CD4-positive, alpha-beta T cell treated with Interleukin-2 at 100 ng/mL for 4 hours (primary cell): ENCODE measurements around the gene ARSG.
"Not testable (repeated sequence)": the region's sequence is repeated elsewhere in the genome, so short reads cannot be mapped to it uniquely, and the experiment has no call there.

Source experiments
- DNase-seq: peaks from one replicate; pipeline ENCODE4 v3.0.0-alpha.2; 2020; ENCODE audit warnings: low spot score

ARSG gene

DNA sequence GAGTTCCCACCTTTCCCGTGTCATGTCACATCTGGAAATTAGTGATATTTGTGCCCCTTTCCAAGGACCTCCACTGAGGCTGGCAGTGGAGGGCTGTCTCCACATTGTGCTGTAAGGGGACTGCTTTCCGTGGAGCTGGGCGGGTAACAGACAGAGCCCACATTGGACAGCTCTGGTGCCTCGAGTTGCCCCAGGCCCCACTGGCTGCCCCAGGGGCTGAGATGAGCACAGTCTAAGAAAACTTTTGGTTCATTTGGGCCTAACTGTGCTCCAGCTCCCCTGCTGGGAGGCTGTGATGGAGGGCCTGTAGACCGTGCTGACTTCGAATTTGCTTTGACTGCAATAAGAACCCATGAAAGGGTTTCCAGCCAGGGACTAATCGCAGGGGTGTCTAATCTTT, 38.0 kb downstream of the ARSG start:
- no peak for DNase-seq

DNA sequence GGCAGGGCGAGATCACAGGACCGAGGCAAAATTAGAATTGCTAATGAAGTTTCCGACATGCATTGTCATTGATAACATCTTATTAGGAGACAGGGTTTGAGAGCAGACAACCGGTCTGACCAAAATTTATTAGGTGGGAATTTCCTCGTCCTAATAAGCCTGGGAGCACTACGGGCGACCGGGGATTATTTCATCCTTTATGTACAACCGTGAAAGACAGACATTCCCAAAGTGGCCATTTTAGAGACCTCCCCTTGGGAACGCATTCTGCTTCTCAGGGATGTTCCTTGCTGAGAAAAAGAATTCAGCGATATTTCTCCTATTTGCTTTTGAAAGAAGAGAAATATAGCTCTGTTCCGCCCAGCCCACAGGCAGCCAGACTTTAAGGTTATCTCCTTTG, 40.6 kb downstream of the ARSG start:
- DNase-seq = not testable (repeated sequence)

DNA sequence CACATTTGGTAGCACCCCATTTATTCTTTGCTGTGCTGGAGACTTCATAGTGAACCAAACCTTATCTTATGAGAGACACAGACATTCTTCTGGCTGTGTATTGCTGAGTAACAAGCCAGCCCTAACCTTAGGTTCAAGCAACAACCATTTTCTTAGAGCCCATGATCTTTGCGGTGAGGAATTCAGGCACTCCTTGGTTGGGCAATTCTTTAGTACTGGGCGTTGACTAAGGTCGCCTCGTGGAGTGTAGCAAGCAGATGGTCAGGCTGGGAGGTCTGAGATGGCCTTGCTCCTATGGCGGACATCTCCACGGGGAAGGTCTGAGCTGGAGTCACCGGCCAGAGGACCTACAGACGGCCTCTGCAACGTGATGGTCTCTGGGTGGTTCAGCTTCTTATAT, 43.1 kb downstream of the ARSG start:
- DNase-seq = no peak

DNA sequence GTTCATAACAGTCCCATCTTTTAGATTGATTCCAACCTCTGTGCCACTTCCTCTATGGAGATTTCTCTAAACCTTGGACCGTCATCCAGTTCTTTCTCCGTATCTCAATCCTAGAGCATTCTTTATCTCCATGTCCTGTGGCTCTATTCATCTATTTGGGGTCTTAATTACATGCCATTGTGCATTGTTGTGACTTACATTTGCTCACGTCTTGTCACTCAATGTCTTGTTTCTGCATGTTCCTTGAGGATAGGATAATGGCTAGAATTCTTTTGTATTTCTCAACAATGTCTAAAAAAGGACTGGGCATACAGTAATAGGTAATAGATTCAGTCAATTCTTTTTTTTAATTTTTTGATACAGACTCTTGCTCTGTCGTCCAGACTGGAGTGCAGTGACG, 50.2 kb downstream of the ARSG start:
- no peak for DNase-seq

DNA sequence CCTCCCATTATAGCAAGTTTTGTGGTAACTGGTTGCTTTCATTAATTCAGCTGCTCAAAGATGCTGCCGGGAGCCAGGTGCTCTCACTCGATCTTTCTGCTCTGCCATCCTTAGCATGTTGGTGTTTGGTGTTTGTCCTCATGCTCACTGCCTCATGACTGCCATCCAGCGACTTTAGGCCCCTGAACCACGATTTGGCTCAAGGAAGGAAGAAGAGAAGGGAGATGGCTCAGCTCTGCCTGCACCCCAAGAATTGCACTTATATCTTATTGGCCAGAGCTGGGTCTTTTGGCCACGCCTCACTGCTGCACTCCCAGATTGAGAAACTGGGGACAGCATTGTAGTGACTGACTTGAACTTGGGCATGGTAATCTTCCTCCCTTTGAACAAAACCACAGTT, 52.7 kb downstream of the ARSG start:
- no peak for DNase-seq

DNA sequence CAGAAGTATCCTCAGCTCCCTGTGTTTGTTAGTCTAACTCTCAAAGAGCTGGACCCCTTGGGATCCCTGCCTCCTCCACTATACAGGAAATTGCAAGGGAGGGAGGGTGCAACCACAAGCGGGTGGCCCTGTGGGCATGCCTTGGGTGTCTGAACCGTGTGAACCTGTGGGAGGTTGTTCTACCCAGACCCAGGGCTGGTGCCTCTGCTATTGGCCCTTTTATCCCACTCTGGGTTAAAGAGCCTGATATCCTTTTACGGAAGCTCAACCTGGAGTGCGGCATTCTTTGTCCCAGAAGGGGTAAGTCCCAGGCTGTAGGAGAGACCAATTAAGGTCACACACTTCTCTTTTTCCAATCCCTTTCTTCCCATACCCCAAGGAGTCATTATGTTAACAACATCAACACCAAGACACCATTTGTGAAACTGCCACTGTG, 53.4 kb downstream of the ARSG start:
- DNase-seq = peak; percentile 42

DNA sequence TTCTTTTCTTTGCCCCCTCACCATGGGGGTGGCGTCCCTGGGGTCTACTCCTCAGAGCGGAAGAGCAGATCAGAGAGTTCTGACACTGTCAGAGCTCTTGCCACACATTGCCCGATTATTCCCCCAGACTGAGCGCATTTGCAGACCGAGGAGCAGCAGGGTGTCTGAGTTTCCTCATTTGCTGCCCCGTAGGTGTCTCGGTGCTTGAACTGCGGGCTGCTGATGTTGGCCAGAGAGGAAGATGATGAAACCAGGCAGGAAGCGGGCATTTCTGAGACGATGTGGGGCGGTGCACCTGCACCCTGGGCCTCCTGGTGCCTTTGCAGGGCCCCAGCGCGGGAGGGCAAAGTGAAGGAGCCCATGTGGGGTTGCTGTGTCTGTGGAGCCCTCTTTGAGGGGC, 55.2 kb downstream of the ARSG start:
- DNase-seq = peak; percentile 60

DNA sequence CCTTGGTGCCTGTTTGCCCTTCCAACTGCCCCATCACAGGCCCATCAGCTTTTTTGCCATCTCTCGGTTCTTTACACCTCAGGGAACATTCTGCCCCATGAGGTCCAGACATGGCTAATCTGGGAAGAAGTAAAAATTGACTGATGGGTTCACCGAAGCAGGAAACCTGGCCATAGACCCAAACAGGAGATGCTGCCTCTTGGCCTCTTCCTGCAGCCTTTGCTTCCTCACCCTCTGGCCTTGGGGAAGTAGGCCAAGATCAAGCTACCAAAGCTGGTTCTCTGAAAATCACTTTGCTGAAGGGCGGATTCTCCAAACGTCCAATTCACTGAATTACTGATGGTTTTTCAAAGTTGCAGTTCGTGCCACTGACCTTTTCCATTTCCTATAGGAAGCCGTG, 56.1 kb downstream of the ARSG start:
- DNase-seq = no peak

DNA sequence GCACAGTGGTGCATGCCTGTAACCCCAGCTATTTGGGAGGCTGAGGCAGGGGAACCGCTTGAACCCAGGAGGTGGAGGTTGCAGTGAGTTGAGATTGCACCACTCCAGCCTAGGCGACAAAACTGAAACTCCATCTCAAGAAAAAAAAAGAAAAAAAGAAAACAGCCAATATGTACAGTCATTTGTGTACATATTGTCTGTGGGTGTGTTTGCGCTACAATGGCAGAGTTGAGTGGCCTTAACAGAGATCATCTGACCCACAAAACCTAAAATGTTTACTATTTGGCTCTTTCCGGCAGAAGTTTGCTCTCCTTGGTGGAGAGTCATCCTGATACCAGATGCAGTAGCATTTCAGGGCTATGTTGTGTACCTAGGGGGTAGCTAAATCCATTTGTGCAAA, 57.9 kb downstream of the ARSG start:
- no peak for DNase-seq

DNA sequence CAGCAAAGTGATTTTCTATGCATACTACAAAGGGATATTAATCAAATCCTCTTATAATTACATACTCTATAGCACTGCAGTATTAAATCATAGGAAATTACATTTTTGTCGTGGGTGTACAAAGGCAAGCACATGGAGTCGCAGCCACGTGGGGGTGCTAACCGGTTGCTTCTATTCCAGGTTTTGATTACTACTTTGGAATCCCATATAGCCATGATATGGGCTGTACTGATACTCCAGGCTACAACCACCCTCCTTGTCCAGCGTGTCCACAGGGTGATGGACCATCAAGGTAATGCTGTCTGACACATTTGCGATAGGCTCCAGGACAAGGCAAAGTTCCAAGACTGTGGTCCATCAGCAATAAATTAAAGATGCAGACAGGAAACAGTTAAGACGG, 60.1 kb downstream of the ARSG start:
- no peak for DNase-seq

DNA sequence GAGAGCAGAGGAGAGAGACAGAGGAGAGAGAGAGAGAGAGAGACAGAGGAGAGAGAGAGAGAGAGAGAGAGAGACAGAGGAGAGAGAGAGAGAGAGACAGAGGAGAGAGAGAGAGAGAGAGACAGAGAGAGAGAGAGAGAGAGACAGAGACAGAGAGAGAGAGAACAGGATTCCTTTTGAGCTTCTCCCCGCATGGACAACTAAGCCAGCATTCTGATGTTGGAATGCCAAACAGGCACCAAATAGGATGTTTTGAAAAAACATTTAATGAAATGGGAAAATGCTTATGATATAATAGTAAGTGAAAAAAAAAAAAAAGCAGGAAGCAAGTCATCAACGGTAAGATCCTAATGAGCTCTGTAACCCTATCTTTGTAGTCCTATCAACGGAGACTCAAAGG, 60.7 kb downstream of the ARSG start:
- no peak for DNase-seq

DNA sequence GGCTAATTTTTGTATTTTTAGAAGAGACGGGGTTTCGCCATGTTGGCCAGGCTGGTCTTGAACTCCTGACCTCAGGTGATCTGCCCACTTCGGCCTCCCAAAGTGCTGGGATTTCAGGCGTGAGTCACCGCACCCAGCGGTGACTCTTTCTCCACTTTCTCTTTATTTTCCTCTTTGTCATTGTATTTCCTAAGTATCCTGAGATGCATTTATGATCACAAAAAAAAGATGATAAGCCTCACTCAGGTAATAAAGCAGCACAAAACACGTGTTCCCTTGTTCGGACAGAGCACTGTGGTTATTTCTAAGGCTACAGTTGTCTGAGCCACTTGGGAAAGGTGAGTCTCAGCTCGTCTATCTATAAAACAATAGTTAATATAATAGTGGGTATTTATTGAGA, 61.4 kb downstream of the ARSG start:
- DNase-seq = not testable (repeated sequence)

DNA sequence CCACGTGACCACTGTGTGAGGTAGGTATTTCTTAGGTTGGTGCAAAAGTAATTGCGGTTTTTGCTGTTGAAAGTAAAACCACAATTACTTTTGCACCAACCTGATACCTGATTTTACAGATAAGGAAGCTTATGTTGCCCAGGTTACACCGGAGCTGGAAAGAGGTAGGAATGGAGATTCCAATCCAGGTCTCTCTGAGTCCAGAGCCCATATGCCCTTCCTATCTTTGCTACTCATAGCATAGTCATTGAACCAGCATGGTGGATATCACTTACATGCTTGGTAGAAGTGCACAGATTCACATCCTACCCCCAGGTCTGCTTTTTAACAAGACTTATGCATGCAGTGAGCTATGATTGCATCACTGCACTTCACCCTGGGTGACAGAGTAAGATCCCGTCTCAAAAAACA, 61.8 kb downstream of the ARSG start:
- peak; percentile 41 for DNase-seq

DNA sequence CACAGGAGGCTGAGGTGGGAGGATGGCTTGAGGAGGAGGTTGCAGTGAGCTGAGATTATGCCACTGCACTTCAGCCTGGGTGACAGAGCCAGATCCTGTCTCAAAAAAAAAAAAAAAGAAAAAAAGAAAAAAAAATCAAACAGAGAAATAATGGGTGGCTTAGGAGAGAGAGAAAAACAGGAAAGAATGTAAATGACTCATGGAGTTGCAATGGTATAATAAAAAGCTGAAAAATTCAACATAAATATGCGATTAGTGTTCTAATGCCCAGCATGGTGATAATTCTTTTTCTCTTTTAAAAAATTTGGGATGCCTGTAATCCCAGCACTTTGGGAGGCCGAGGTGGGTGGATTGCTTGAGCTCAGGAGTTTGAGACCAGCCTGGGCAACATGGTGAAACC, 63.0 kb downstream of the ARSG start:
- not testable (repeated sequence) for DNase-seq

DNA sequence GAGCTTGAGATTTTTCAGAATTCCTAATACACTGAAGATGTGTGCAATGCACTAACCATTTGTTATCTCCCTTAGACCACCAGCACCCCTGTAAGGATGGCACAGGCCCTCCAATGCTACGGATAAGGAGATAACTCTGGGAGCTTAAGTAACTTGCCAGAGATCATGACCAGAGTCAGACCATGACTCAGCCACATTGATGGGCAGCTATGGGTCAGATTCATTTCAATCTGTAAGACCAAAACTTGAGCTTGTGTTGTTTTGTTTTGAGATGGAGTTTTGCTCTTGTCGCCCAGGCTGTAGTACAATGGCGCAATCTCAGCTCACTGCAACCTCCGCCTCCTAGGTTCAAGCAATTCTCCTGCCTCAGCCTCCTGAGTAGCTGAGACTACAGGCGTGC, 63.8 kb downstream of the ARSG start:
- not testable (repeated sequence) for DNase-seq

DNA sequence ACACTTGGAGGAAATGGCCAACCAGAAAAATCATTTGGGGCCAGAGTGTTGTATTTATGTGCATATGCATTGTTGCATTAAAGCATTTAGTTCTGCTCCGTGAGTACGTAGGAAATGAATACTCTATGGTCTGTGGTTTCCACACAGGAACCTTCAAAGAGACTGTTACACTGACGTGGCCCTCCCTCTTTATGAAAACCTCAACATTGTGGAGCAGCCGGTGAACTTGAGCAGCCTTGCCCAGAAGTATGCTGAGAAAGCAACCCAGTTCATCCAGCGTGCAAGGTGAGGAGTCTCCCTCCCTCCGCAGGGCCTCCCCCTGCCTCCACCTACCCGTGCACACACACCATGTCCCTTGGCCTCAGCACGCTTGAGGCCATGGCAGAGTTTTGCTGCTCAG, 65.2 kb downstream of the ARSG start:
- peak; percentile 83 for DNase-seq

DNA sequence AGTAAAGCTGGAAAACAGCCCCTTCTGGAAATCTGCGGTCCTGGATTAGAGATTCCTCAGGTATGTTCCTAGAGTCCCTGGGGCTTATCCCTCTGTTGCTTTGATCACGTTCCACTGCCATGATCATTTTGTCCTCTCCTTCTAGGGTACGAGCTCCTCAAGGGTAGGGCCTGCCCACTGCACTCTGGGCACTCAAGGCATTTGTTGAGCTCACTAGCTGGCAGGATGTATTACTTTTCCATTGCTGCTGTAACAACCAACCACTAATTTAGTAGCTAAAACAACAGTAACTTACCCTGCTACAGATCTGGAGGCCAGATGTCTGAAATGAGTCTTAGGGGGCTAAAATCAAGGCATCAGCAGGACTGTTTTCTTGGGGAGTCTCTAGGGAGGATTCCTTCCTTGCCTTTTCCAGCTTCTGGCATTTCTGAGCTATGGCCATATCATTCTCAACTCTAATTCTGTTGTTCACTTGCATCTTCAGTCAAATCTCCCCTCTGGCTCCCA, 65.7 kb downstream of the ARSG start:
- DNase-seq = no peak

DNA sequence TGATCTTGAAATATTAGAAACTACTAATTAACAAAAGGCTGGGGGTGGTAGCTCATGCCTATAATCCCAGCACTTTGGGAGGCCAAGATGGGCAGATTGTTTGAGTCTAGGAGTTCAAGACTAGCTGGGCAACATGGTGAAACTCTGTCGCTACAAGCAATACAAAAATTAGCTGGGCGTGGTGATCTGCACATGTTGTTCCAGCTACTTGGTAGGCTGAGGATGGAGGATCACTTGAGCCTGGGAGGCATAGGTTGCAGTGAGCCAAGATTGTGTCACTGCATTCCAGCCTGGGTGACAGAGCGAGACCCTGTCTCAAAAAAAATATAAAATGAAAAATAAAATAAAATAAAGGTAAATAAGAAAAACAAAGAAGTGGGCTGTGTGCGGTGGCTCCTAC, 66.6 kb downstream of the ARSG start:
- DNase-seq = no peak

DNA sequence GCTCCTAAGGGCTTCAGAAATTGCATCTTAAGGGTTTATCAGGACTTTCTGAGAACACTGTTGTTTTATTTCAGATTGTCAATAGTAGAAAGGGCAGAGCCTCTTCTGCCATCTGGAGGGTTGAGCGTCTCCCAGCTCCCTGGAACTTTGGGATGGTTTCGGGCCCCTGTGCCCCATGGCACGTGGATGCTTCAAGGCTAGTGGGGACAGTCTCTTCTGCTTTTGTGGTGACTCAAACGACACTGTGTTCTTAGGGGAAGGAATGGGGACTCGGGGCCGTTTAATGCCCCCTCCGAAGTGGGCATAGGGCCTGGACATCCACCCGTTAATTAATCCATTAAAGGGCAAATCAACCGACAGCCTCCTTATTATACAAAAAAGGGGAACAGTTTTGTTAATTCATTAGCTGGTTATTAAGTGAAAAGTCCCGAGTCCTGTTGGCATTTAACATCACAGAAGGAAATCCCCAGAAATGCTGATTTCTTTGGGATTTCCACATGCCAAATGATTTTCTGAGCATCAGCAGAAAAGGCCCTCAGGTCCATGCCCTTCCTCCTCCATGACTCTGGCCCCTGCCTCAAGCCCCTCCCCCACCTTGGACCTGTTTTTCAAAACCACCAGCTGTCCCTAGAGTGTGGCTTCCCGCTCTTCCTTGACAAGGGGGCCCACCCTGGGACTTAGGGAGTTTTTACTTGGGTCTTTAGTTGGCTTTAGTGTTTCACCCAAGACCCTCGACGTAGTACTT, 68.7 kb downstream of the ARSG start:
- DNase-seq = no peak

DNA sequence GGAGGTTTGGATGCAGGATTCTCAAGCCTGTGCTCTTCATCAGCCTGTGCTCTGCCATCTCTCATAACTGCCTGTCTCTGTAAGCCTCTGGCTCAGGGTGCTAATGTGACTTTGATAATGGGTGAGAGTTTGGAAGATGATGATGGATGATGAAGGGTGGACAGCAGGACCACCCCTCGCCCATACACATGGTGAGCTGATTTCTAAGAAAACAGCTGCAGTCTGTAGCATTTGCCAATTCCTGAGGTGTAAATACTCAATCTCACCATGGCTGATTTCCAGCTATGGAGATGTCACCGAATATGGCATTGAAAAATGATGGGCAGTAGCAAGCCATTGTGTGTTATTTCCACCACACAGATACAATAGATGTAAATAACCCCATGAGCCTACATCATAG, 74.2 kb downstream of the ARSG start:
- no peak for DNase-seq

DNA sequence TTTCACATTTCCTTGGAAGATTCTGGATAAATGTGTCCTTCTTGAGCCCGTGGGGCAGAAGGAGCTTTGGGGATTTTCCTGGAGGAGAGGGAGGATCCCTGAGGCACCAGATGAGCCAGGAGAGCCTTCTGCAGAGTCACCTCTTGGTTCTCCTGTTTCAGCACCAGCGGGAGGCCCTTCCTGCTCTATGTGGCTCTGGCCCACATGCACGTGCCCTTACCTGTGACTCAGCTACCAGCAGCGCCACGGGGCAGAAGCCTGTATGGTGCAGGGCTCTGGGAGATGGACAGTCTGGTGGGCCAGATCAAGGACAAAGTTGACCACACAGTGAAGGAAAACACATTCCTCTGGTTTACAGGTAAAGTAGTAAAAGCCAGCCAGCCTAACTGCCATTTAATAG, 77.1 kb downstream of the ARSG start:
- no peak for DNase-seq

DNA sequence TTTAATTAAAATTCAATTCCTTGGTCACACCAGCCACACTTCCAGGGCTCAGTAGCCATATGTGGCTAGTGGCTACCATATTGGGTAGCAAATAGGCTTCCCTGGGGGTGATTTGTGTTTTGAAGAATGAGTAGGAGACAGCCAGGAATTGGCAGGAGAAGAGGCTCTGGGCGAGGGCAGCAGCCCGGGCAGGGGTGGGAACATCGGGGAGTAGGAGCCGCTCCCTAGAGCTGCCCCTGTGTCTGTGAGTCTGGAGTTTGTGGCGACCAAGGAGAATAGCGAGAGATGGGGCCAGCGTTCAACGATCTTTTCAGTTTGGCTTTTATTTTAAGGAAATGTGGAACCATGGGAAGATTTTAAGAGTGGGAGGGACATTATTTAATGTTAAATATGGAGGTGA, 84.3 kb downstream of the ARSG start:
- no peak for DNase-seq

DNA sequence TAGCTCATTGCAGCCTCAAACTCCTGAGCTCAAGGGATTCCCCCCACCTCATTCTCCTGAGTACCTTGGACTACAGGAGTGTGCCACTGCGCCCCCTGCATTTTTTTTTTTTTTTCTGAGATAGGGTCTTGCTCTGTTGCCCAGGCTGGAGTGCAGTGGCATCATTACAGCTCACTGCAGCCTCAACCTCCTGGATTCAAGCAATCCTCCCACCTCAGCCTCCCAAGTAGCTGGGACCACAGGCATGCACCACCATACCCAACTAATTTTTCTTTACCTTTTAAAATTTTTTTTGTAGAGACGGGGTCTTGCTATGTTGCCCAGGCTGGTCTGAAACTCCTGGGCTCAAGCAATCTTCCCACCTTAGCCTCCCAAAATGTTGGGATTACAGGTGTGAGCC, 84.9 kb downstream of the ARSG start:
- DNase-seq = not testable (repeated sequence)

DNA sequence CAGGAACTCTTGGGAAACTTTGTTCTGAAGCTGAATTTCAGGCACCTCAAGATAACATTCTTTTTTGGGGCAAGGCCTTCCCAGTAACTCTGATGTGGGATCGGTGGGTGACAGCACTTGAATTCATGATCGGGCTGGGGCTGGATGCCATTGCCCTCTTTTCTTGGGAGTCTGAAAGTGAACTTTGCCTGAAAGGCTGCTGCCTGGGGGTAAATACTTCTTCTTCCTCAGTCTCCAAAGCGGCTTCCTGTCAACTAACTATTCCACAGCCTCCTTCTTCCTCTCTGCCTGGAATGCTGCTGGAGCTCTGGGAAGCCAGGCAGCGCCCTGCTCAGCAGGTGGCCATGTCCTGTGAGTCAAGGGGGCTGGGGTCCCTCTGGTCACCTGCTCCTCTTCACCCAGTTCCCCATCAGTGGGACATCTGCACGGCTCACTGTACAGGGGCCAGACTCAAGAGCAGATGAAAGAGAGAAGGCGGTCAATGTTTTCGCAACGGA, 86.5 kb downstream of the ARSG start:
- DNase-seq = no peak
